OCI-LY1 (cell line): Measurements from ENCODE around the gene INPP4A.

Experiments
- H2AFZ ChIP-seq: fragments of 200-600 bp; sonication (generic), shearing (Covaris generic); 2 replicates; pipeline ENCODE4 v1.6.0; 2014; ENCODE audit warnings: antibody characterized with exemption, mild to moderate bottlenecking, low read length
- H3F3A ChIP-seq: fragments of 200-600 bp; sonication (generic), shearing (Covaris generic); 2 replicates; pipeline ENCODE4 v1.6.0; 2014; ENCODE audit warnings: mild to moderate bottlenecking, antibody characterized with exemption, low read length, moderate library complexity; ENCODE audit not compliant: insufficient read depth
- H3K27ac ChIP-seq: fragments of 200-600 bp; sonication (generic); 2 replicates; pipeline ENCODE4 v1.5.1; 2014; ENCODE audit warnings: low read length, mixed run types, mild to moderate bottlenecking, low read depth; ENCODE audit not compliant: poor library complexity, severe bottlenecking
- H3K27me3 ChIP-seq: fragments of 200-600 bp; sonication (generic); 2 replicates; pipeline ENCODE4 v1.6.0; 2014; ENCODE audit warnings: antibody characterized with exemption, mild to moderate bottlenecking, low read length, moderate library complexity; ENCODE audit not compliant: insufficient read depth
- H3K36me3 ChIP-seq: fragments of 200-600 bp; sonication (generic); 2 replicates; pipeline ENCODE4 v1.6.1; 2014; ENCODE audit warnings: mild to moderate bottlenecking, antibody characterized with exemption, low read length, moderate library complexity, mixed read lengths; ENCODE audit not compliant: insufficient read depth
- H3K4me1 ChIP-seq: fragments of 200-600 bp; sonication (generic); 2 replicates; pipeline ENCODE4 v1.5.1; 2014; ENCODE audit warnings: mild to moderate bottlenecking, low read length, moderate library complexity; ENCODE audit not compliant: insufficient read depth, severe bottlenecking
- H3K4me2 ChIP-seq: fragments of 200-600 bp; sonication (generic), shearing (Covaris generic); 2 replicates; pipeline ENCODE4 v1.6.1; 2014; ENCODE audit warnings: low read length
- H3K4me3 ChIP-seq: fragments of 200-600 bp; sonication (generic); 2 replicates; pipeline ENCODE4 v1.5.1; 2014; ENCODE audit warnings: low read length, low read depth, mild to moderate bottlenecking, mixed read lengths; ENCODE audit not compliant: poor library complexity, severe bottlenecking
- H3K79me2 ChIP-seq: fragments of 200-600 bp; shearing (Covaris generic); 2 replicates; pipeline ENCODE4 v1.6.1; 2016; ENCODE audit warnings: mixed run types, low read length, mixed read lengths; ENCODE audit not compliant: insufficient read depth
- H3K9ac ChIP-seq: fragments of 200-600 bp; sonication (generic), shearing (Covaris generic); 2 replicates; pipeline ENCODE4 v1.6.1; 2014; ENCODE audit warnings: mild to moderate bottlenecking, low read length, mixed read lengths
- H3K9me2 ChIP-seq: fragments of 200-600 bp; sonication (generic), shearing (Covaris generic); 2 replicates; pipeline ENCODE4 v1.6.1; 2014; ENCODE audit warnings: low read depth, mild to moderate bottlenecking, low read length, mixed read lengths
- H3K9me3 ChIP-seq: fragments of 200-600 bp; shearing (Covaris generic); 2 replicates; pipeline ENCODE4 v1.6.1; 2014; ENCODE audit warnings: low read length, mixed read lengths
- H4K20me1 ChIP-seq: fragments of 200-600 bp; sonication (generic), shearing (Covaris generic); 2 replicates; pipeline ENCODE4 v1.6.0; 2016; ENCODE audit warnings: mild to moderate bottlenecking, low read length; ENCODE audit not compliant: insufficient read depth
- CTCF ChIP-seq: fragments of 200-600 bp; sonication (generic), shearing (Covaris generic); IDR thresholded peaks from 2 replicates; pipeline ENCODE4 v1.5.1; 2017; ENCODE audit warnings: mild to moderate bottlenecking, antibody characterized with exemption, low read length, moderate library complexity, mixed read lengths
- EZH2 ChIP-seq: fragments of 200-600 bp; sonication (generic), shearing (Covaris generic); IDR thresholded peaks from 2 replicates; pipeline ENCODE4 v1.8.0; 2017; ENCODE audit warnings: borderline replicate concordance, mixed run types, mild to moderate bottlenecking, antibody characterized with exemption, low read length, moderate library complexity, mixed read lengths

INPP4A gene

GRCh38 chr2:98455494-98455976, 10.9 kb downstream of the INPP4A start:
- H3F3A ChIP-seq = no peaks in the 10 kb centered on the region
- no peaks in the 10 kb centered on the region for H3K79me2 ChIP-seq
- H3K9ac ChIP-seq = no peak overlapping the region
- H3K4me1 ChIP-seq = peaks cover 22% of the 10 kb centered on the region
- H4K20me1 ChIP-seq = no peaks in the 10 kb centered on the region
- H3K27me3 ChIP-seq = no peaks in the 10 kb centered on the region
- peak overlapping the region; percentile 66 for H3K4me2 ChIP-seq
- no peaks in the 10 kb centered on the region for H3K9me3 ChIP-seq
- H3K4me3 ChIP-seq = no peak overlapping the region
- peak overlapping the region; percentile 14 for H3K27ac ChIP-seq
- TF ChIP-seq CTCF (no peak), EZH2 (no peak)
- no peaks in the 10 kb centered on the region for H3K36me3 ChIP-seq
- no peak overlapping the region for H2AFZ ChIP-seq
- H3K9me2 ChIP-seq = no peaks in the 10 kb centered on the region

- no peak overlapping the region for H3K9ac ChIP-seq
- TF ChIP-seq CTCF (no peak), EZH2 (no peak)
- no peaks in the 10 kb centered on the region for H3F3A ChIP-seq
- H3K36me3 ChIP-seq = no peaks in the 10 kb centered on the region
- no peaks in the 10 kb centered on the region for H3K27me3 ChIP-seq
- H3K4me2 ChIP-seq = no peak overlapping the region
- no peaks in the 10 kb centered on the region for H3K9me2 ChIP-seq
- no peak overlapping the region for H3K4me3 ChIP-seq
- H3K4me1 ChIP-seq = peaks cover 38% of the 10 kb centered on the region
- no peaks in the 10 kb centered on the region for H4K20me1 ChIP-seq
- no peak overlapping the region for H3K27ac ChIP-seq
- H2AFZ ChIP-seq = no peak overlapping the region
- no peaks in the 10 kb centered on the region for H3K9me3 ChIP-seq
- H3K79me2 ChIP-seq = no peaks in the 10 kb centered on the region
These were observed 12.5 kb downstream of the INPP4A start for GRCh38 chr2:98457045-98457696.

GRCh38 chr2:98458207-98458606, 13.5 kb downstream of the INPP4A start:
- H3K4me1 ChIP-seq = peaks cover 41% of the 10 kb centered on the region
- H3K79me2 ChIP-seq = no peaks in the 10 kb centered on the region
- H3K27ac ChIP-seq = no peak overlapping the region
- no peaks in the 10 kb centered on the region for H4K20me1 ChIP-seq
- H3K9ac ChIP-seq = no peak overlapping the region
- H3K9me3 ChIP-seq = no peaks in the 10 kb centered on the region
- H2AFZ ChIP-seq = no peak overlapping the region
- no peaks in the 10 kb centered on the region for H3K9me2 ChIP-seq
- H3K27me3 ChIP-seq = no peaks in the 10 kb centered on the region
- H3F3A ChIP-seq = no peaks in the 10 kb centered on the region
- no peak overlapping the region for H3K4me3 ChIP-seq
- TF ChIP-seq CTCF (no peak), EZH2 (no peak)
- H3K36me3 ChIP-seq = no peaks in the 10 kb centered on the region
- H3K4me2 ChIP-seq = no peak overlapping the region
